B cell (primary cell): ENCODE results near the gene SPSB3. TPM values are rescaled to one million over a fixed set of nuclear protein-coding genes. Genes with fewer than 3 reads are reported as not detected.

Experiments used
- ATAC-seq: fragments of 200-7000 bp; cut with Tn5 transposase; one replicate; pipeline ENCODE4 v1.10.0; 2021; ENCODE audit warnings: low read depth, mild to moderate bottlenecking, moderate number of reproducible peaks, moderate library complexity
- CTCF ChIA-PET: fragments of 350-600 bp; sonication (Branson Sonifier 250); formaldehyde crosslinking; loops from one replicate; lab custom pipeline; 2021; ENCODE audit warnings: antibody characterized with exemption, inconsistent platforms; lab: Charles Lee
- POLR2A ChIA-PET: fragments of 350-600 bp; sonication (Branson Sonifier 250); formaldehyde crosslinking; loops from one replicate; lab custom pipeline; 2021; ENCODE audit warnings: antibody characterized with exemption; lab: Charles Lee
- DNase-seq: peaks from one replicate; pipeline ENCODE4 v3.0.0; 2013
- H2AFZ ChIP-seq: 2 replicates; pipeline ENCODE4 v1.6.1; 2012; ENCODE audit warnings: mild to moderate bottlenecking, low read depth, low read length; ENCODE audit not compliant: insufficient read depth, poor library complexity, severe bottlenecking
- H3K27ac ChIP-seq, 2 donors: 1 replicate in 1 of 2; 2 replicates in 1 of 2; pipeline ENCODE4 v1.5.1; 2012 to 2013; ENCODE audit warnings: low read length in 2 of 2, mild to moderate bottlenecking in 2 of 2, moderate library complexity in 1 of 2
- H3K27me3 ChIP-seq, 4 experiments: fragments of 200-600 bp in 1 of 4; sonication (generic) in 1 of 4; replicated peaks in 1 of 4; 1 replicate in 2 of 4; 2 replicates in 2 of 4; pipeline versions ENCODE4 v1.6.1 to v1.7.0; 2013 to 2016; ENCODE audit warnings: low read length in 3 of 4, mild to moderate bottlenecking in 2 of 4, mixed read lengths in 1 of 4, moderate library complexity in 1 of 4; ENCODE audit not compliant: insufficient read depth in 4 of 4, control insufficient read depth in 3 of 4; ENCODE audit errors: control extremely low read depth in 1 of 4
- H3K36me3 ChIP-seq, 2 experiments: replicated peaks in 1 of 2; 1 replicate in 1 of 2; 2 replicates in 1 of 2; pipeline versions ENCODE4 v1.6.1 to v1.7.1; 2013; ENCODE audit warnings: low read length in 1 of 2; ENCODE audit not compliant: insufficient read depth in 2 of 2, control insufficient read depth in 1 of 2; ENCODE audit errors: control extremely low read depth in 1 of 2, extremely low read depth in 1 of 2
- H3K4me1 ChIP-seq, 2 donors: fragments of 200-600 bp in 1 of 2; sonication (generic) in 1 of 2; 1 replicate in 1 of 2; 2 replicates in 1 of 2; pipeline versions ENCODE4 v1.5.1 to v1.6.1; 2013 to 2017; ENCODE audit warnings: low read length in 2 of 2; ENCODE audit not compliant: control insufficient read depth in 2 of 2, insufficient read depth in 2 of 2
- H3K4me2 ChIP-seq: replicated peaks from 2 replicates; pipeline ENCODE3; 2012; ENCODE audit warnings: mild to moderate bottlenecking, low read depth, low read length; ENCODE audit not compliant: poor library complexity, severe bottlenecking
- H3K4me3 ChIP-seq, 5 experiments: fragments of 200-600 bp in 1 of 5; sonication (generic) in 1 of 5; 1 replicate in 3 of 5; 2 replicates in 2 of 5; pipeline versions ENCODE4 v1.5.1 to v1.7.0; 2011 to 2016; ENCODE audit warnings: low read length in 4 of 5, mild to moderate bottlenecking in 4 of 5, low read depth in 2 of 5, control low read depth in 1 of 5, moderate library complexity in 1 of 5; ENCODE audit not compliant: insufficient read depth in 1 of 5; ENCODE audit errors: control extremely low read depth in 1 of 5, extremely low read depth in 1 of 5
- H3K79me2 ChIP-seq: fragments of 200-600 bp; sonication (generic); one replicate; pipeline ENCODE4 v1.6.0; 2016; ENCODE audit warnings: low read length; ENCODE audit not compliant: control insufficient read depth, insufficient read depth
- H3K9ac ChIP-seq: fragments of 200-600 bp; sonication (generic); 2 replicates; pipeline ENCODE4 v1.6.1; 2017; ENCODE audit warnings: mild to moderate bottlenecking, low read length, moderate library complexity
- H3K9me3 ChIP-seq, 3 donors: one replicate each; pipeline versions ENCODE4 v1.6.1 to v1.7.1; 2013; ENCODE audit warnings: low read length in 2 of 3; ENCODE audit not compliant: control insufficient read depth in 2 of 3, insufficient read depth in 1 of 3; ENCODE audit errors: control extremely low read depth in 1 of 3
- H4K20me1 ChIP-seq: 2 replicates; pipeline ENCODE4 v1.6.0; 2012; ENCODE audit warnings: mild to moderate bottlenecking, low read length; ENCODE audit not compliant: insufficient read depth, control insufficient read depth, poor library complexity, severe bottlenecking
- H3K27ac Mint-ChIP-seq: one replicate; pipeline ENCODE4 v1.8.0; 2021; ENCODE audit warnings: mixed read lengths
- H3K27me3 Mint-ChIP-seq: one replicate; pipeline ENCODE4 v1.8.0; 2021; ENCODE audit warnings: mixed read lengths
- H3K4me1 Mint-ChIP-seq: one replicate; pipeline ENCODE4 v1.8.0; 2021; ENCODE audit warnings: mixed read lengths
- H3K4me3 Mint-ChIP-seq: one replicate; pipeline ENCODE4 v1.8.0; 2021; ENCODE audit warnings: mixed read lengths
- H3K9me3 Mint-ChIP-seq: one replicate; pipeline ENCODE4 v1.8.0; 2022; ENCODE audit warnings: mixed read lengths; ENCODE audit not compliant: insufficient read depth
- CTCF ChIP-seq: fragments of 200-600 bp; IDR thresholded peaks from one replicate; pipeline ENCODE4 v1.8.0; 2022; ENCODE audit warnings: antibody characterized with exemption, mild to moderate bottlenecking
- EZH2 ChIP-seq: IDR thresholded peaks from 2 replicates; pipeline ENCODE4 v1.6.1; 2012; ENCODE audit warnings: borderline replicate concordance, low read depth, mild to moderate bottlenecking, moderate library complexity, low read length; ENCODE audit not compliant: insufficient read depth, poor library complexity, severe bottlenecking
- WGBS: methylation state at CpG from one replicate; pipeline ENCODE4 v1.1.5; 2013; ENCODE audit warnings: missing lambda C conversion rate; ENCODE audit not compliant: insufficient coverage; 5-methylcytosine and 5-hydroxymethylcytosine counted together
- intact Hi-C: fragments of 100-400 bp; cut with micrococcal nuclease; formaldehyde crosslinking; loops from one replicate; pipeline ENCODE4 v1.10.0; 2022
- polyA plus RNA-seq: library from polyadenylated mRNA; depleted of rRNA; stranded (reverse); fragments of >200 nt; gene quantifications from 2 replicates; pipeline ENCODE4 v1.2.3, GENCODE V29; 2012
- total RNA-seq, 2 donors: library from RNA; stranded (reverse); fragments of 120-200 nt in 1 of 2; gene quantifications; 1 replicate in 1 of 2; 2 replicates in 1 of 2; pipeline versions ENCODE4 v1.2.3 to v1.2.4, GENCODE V29; 2013 to 2022

Gene SPSB3
- total and polyA plus RNA-seq, 2 donors (not counting 1 experiment from before 2014, with no cell fraction given), result 91.2 to 264 TPM

DNA sequence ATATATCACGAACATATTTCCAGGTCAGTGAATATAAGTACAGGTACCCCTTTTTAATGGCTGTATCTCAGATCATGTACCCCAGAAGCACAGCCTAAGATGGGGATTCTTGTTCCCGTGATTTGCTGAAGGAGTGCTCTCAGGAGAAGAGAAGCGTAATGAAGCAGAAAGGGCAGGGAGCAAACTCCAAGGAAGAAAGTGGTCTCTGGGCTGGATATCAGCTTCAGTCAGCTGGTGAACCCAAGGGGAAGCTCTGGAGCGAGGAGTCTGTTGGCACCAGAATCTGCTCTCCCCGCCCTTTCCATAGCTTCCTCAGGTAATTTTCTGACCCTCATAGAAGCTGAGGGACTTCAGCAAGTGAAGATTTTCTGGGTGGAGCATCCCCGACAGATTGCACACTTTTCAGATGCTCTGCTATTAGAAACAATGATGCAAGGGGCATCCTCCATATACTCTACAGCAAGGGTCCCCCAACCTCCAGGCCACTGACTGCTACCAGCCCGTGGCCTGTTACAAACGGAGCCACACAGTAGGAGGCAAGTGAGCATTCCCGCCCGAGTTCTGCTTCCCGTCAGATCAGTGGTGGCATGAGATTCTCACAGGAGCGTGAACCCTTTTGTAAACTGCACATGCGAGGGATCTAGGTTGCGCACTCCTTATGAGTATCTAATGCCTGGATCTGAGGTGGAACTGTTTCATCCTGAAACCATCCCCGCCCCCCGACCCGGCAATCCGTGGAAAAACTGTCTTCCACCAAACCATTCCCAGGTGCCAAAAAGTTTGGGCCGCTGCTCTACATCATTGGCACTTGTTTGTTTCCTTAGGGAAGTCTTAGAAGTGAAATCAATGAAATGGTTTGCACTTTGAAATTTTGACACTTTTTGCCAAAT lies 49.1 kb upstream of the SPSB3 start:
- TF ChIP-seq CTCF, result no peak
- TF ChIP-seq EZH2, result no peak
- peaks cover 27% of the 10 kb centered on the region for H3K4me1 Mint-ChIP-seq
- H2AFZ ChIP-seq, result no peak overlapping the region
- H3K4me3 ChIP-seq, result no peak overlapping the region
- no peaks in the 10 kb centered on the region for H3K27me3 Mint-ChIP-seq
- POLR2A ChIA-PET, result no interaction called here
- no peaks in the 10 kb centered on the region for H3K9me3 Mint-ChIP-seq
- H3K79me2 ChIP-seq, result peaks cover 14% of the 10 kb centered on the region
- no peaks in the 10 kb centered on the region for H4K20me1 ChIP-seq
- H3K4me1 ChIP-seq, result peaks cover 15 to 17% of the 10 kb centered on the region in 2 donors
- H3K27ac Mint-ChIP-seq, result no peak overlapping the region
- peaks cover 0 to 4% of the 10 kb centered on the region in 2 experiments for H3K36me3 ChIP-seq
- ATAC-seq, result no peak
- H3K27me3 ChIP-seq, result no peaks in the 10 kb centered on the region
- no peak overlapping the region for H3K9ac ChIP-seq
- no peak overlapping the region for H3K4me3 Mint-ChIP-seq
- H3K4me2 ChIP-seq, result no peak overlapping the region
- 90% methylated on average over 13 of the region's 19 CpGs for WGBS
- intact Hi-C loops, result no loop called here
- CTCF ChIA-PET, result no interaction called here
- no peaks in the 10 kb centered on the region for H3K9me3 ChIP-seq
- H3K27ac ChIP-seq, result no peak overlapping the region
- no peak for DNase-seq

- Histone ChIP-seq H3K27me3 (no peaks in the 10 kb centered on the region), H3K36me3 (peaks cover 0 to 4% of the 10 kb centered on the region in 2 experiments), H3K79me2 (peaks cover 21% of the 10 kb centered on the region), H3K9ac (no peak overlapping the region), H3K4me1 (peaks cover 23 to 24% of the 10 kb centered on the region in 2 donors), H3K27ac (no peak overlapping the region), H3K4me2 (no peak overlapping the region), H4K20me1 (peaks cover 4% of the 10 kb centered on the region), H2AFZ (no peak overlapping the region), H3K4me3 (no peak overlapping the region), H3K9me3 (no peaks in the 10 kb centered on the region)
- intact Hi-C loops, result no loop called here
- Mint-ChIP-seq H3K4me1 (peaks cover 33% of the 10 kb centered on the region), H3K27me3 (no peaks in the 10 kb centered on the region), H3K27ac (no peak overlapping the region), H3K4me3 (no peak overlapping the region), H3K9me3 (no peaks in the 10 kb centered on the region)
- CTCF ChIA-PET, result no interaction called here
- POLR2A ChIA-PET, result no interaction called here
- TF ChIP-seq CTCF, result no peak
- no peak for TF ChIP-seq EZH2
- WGBS, result 91% methylated on average over 2 of the region's 3 CpGs
- DNase-seq (no peak), ATAC-seq (no peak)
Measured at GRCh38 chr16:1830213-1830612, 47.8 kb upstream of the SPSB3 start.
